ENCODE results near the gene LRPAP1.

DNA sequence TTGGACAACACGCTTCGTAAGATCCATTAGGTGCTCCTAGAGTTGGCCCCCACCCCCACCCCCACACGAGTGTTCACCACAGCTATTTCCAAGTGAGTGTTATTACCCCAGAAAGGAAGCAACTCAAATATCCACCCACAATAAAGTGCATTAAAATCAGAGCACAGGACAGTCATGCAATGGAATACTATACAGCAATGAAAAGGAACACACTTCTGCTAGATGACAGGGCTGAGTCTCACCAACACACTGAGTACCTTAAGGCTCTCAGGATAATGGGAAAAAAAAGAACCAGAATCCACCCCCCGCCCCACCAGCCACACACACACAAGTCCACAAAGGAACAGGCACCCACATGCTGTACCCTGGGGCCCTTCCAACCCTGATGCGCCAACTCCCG is 21.0 kb downstream of the LRPAP1 start:
- no peak for TF ChIP-seq POLR2A (IDR thresholded peaks at IDR 0.05)
- TF ChIP-seq, protein P1, sequence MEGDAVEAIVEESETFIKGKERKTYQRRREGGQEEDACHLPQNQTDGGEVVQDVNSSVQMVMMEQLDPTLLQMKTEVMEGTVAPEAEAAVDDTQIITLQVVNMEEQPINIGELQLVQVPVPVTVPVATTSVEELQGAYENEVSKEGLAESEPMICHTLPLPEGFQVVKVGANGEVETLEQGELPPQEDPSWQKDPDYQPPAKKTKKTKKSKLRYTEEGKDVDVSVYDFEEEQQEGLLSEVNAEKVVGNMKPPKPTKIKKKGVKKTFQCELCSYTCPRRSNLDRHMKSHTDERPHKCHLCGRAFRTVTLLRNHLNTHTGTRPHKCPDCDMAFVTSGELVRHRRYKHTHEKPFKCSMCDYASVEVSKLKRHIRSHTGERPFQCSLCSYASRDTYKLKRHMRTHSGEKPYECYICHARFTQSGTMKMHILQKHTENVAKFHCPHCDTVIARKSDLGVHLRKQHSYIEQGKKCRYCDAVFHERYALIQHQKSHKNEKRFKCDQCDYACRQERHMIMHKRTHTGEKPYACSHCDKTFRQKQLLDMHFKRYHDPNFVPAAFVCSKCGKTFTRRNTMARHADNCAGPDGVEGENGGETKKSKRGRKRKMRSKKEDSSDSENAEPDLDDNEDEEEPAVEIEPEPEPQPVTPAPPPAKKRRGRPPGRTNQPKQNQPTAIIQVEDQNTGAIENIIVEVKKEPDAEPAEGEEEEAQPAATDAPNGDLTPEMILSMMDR (IDR thresholded peaks at IDR 0.05) = no peak

Measured in body of pancreas (tissue), 4 donors.